ENCODE data around the gene EXOC4.
"Not testable (repeated sequence)": the region's sequence is repeated elsewhere in the genome, so short reads cannot be mapped to it uniquely, and the experiment has no call there.

EXOC4 gene

GRCh38 chr7:133310232-133310862, 57.5 kb downstream of the EXOC4 start:
- 89 to 100% methylated on average over 2 to 3 of the region's 3 CpGs for WGBS, 2 experiments (ENCODE audit: insufficient coverage in 2 of 2)
- H3K9me3 ChIP-seq (ENCODE audit: control insufficient read depth, low read length), result no peaks in the 10 kb centered on the region
- H3K4me3 ChIP-seq (ENCODE audit: extremely low read depth, insufficient read depth, low read length, poor library complexity, severe bottlenecking), result no peak overlapping the region
- no peak overlapping the region for H3K27ac ChIP-seq (ENCODE audit: low read depth, low read length, severe bottlenecking)
- H3K4me1 ChIP-seq (ENCODE audit: control insufficient read depth, insufficient read depth, low read length, poor library complexity, severe bottlenecking), result no peaks in the 10 kb centered on the region
- H3K36me3 ChIP-seq (ENCODE audit: control insufficient read depth, insufficient read depth, low read length), result peaks cover 39% of the 10 kb centered on the region

DNA sequence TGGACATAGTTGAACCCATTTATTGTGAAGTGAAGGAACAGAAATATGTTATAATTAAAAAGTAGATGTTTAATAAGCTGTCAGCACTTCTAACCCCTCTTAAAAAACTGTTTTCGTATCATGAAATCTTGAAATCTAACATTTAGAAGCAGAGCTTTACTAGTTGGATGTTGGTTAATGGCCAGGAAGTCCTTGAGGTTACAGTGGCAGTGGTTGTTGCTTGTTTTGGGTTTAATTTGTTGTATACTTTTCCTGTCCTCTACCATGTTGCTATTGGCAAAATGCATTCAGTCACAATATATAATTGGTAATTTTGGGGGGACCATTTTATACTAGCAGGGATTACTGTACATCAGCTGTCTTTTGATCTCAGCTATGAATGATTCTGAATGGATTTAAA, 60.7 kb downstream of the EXOC4 start:
- Histone ChIP-seq H3K36me3 (ENCODE audit: control insufficient read depth, insufficient read depth, low read length) (peaks cover 14% of the 10 kb centered on the region), H3K4me3 (ENCODE audit: extremely low read depth, insufficient read depth, low read length, poor library complexity, severe bottlenecking) (no peak overlapping the region), H3K9me3 (ENCODE audit: control insufficient read depth, low read length) (no peaks in the 10 kb centered on the region), H3K27ac (ENCODE audit: low read depth, low read length, severe bottlenecking) (no peak overlapping the region), H3K4me1 (ENCODE audit: control insufficient read depth, insufficient read depth, low read length, poor library complexity, severe bottlenecking) (no peaks in the 10 kb centered on the region)
- WGBS, 2 experiments (ENCODE audit: insufficient coverage in 2 of 2), result no CpG with 5 or more reads among the region's 1 CpG

GRCh38 chr7:133314084-133314483, 61.2 kb downstream of the EXOC4 start:
- peaks cover 9% of the 10 kb centered on the region for H3K36me3 ChIP-seq (ENCODE audit: control insufficient read depth, insufficient read depth, low read length)
- H3K4me1 ChIP-seq (ENCODE audit: control insufficient read depth, insufficient read depth, low read length, poor library complexity, severe bottlenecking), result no peaks in the 10 kb centered on the region
- H3K27ac ChIP-seq (ENCODE audit: low read depth, low read length, severe bottlenecking), result no peak overlapping the region
- no peak overlapping the region for H3K4me3 ChIP-seq (ENCODE audit: extremely low read depth, insufficient read depth, low read length, poor library complexity, severe bottlenecking)
- H3K9me3 ChIP-seq (ENCODE audit: control insufficient read depth, low read length), result no peaks in the 10 kb centered on the region
- no CpG with 5 or more reads among the region's 1 CpG for WGBS, 2 experiments (ENCODE audit: insufficient coverage in 2 of 2)

GRCh38 chr7:133315332-133316040, 62.6 kb downstream of the EXOC4 start:
- no peak overlapping the region for H3K27ac ChIP-seq (ENCODE audit: low read depth, low read length, severe bottlenecking)
- no peaks in the 10 kb centered on the region for H3K4me1 ChIP-seq (ENCODE audit: control insufficient read depth, insufficient read depth, low read length, poor library complexity, severe bottlenecking)
- no peaks in the 10 kb centered on the region for H3K9me3 ChIP-seq (ENCODE audit: control insufficient read depth, low read length)
- no peak overlapping the region for H3K4me3 ChIP-seq (ENCODE audit: extremely low read depth, insufficient read depth, low read length, poor library complexity, severe bottlenecking)
- WGBS, 2 experiments (ENCODE audit: insufficient coverage in 2 of 2), result 100% methylated on average over 1 to 4 of the region's 6 CpGs
- H3K36me3 ChIP-seq (ENCODE audit: control insufficient read depth, insufficient read depth, low read length), result peaks cover 17% of the 10 kb centered on the region

DNA sequence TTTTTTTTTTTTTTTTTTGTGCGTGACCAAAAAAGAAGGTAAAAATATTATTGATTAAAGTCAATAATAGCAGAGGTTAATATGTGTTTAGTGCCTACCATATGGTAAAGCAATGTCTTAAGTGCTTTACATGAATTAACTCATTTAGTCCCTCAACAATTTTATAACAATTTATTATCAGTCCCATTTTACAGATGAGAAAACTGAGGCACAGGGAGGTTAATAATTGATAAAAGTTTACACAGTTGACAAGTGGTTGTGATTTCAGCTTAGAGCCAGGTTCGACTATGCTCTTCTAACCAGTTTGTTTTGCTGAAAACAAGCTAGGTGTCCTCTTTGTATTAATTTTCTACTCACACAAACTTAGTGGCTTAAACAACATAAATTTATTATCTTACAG, 67.0 kb downstream of the EXOC4 start:
- Histone ChIP-seq H3K4me1 (ENCODE audit: control insufficient read depth, insufficient read depth, low read length, poor library complexity, severe bottlenecking) (no peaks in the 10 kb centered on the region), H3K9me3 (ENCODE audit: control insufficient read depth, low read length) (no peaks in the 10 kb centered on the region), H3K4me3 (ENCODE audit: extremely low read depth, insufficient read depth, low read length, poor library complexity, severe bottlenecking) (no peak overlapping the region), H3K36me3 (ENCODE audit: control insufficient read depth, insufficient read depth, low read length) (peaks cover 17% of the 10 kb centered on the region), H3K27ac (ENCODE audit: low read depth, low read length, severe bottlenecking) (no peak overlapping the region)
- WGBS, 2 experiments (ENCODE audit: insufficient coverage in 2 of 2), result no CpG with 5 or more reads among the region's 2 CpGs

- peaks cover 17% of the 10 kb centered on the region for H3K36me3 ChIP-seq (ENCODE audit: control insufficient read depth, insufficient read depth, low read length)
- H3K4me1 ChIP-seq (ENCODE audit: control insufficient read depth, insufficient read depth, low read length, poor library complexity, severe bottlenecking), result no peaks in the 10 kb centered on the region
- H3K4me3 ChIP-seq (ENCODE audit: extremely low read depth, insufficient read depth, low read length, poor library complexity, severe bottlenecking), result no peak overlapping the region
- WGBS, 2 experiments (ENCODE audit: insufficient coverage in 2 of 2), result no CpG with 5 or more reads among the region's 2 CpGs
- H3K9me3 ChIP-seq (ENCODE audit: control insufficient read depth, low read length), result no peaks in the 10 kb centered on the region
- H3K27ac ChIP-seq (ENCODE audit: low read depth, low read length, severe bottlenecking), result no peak overlapping the region
Observed at GRCh38 chr7:133320891-133321290, 68.0 kb downstream of the EXOC4 start.

DNA sequence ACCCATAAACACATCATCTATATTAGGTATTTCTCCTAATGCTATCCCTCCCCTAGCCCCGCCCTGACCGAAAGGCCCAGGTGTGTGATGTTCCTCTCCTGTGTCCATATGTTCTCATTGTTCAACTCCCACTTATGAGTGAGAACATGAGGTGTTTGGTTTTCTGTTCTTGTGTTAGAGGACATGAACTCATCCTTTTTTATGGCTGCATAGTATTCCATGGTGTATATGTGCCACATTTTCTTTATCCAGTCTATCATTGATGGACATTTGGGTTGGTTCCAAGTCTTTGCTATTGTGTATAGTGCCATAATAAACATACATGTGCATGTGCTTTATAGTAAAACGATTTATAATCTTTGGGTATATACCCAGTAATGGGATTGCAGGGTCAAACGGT, 68.5 kb downstream of the EXOC4 start:
- not testable (repeated sequence) for H3K27ac ChIP-seq (ENCODE audit: low read depth, low read length, severe bottlenecking); H3K9me3 ChIP-seq (ENCODE audit: control insufficient read depth, low read length); H3K4me1 ChIP-seq (ENCODE audit: control insufficient read depth, insufficient read depth, low read length, poor library complexity, severe bottlenecking); H3K4me3 ChIP-seq (ENCODE audit: extremely low read depth, insufficient read depth, low read length, poor library complexity, severe bottlenecking)
- peaks cover 19% of the 10 kb centered on the region for H3K36me3 ChIP-seq (ENCODE audit: control insufficient read depth, insufficient read depth, low read length)
- 83 to 100% methylated on average over 1 of the region's 4 CpGs for WGBS, 2 experiments (ENCODE audit: insufficient coverage in 2 of 2)

- 98 to 99% methylated on average over 7 to 8 of the region's 8 CpGs for WGBS, 2 experiments (ENCODE audit: insufficient coverage in 2 of 2)
- not testable (repeated sequence) for H3K27ac ChIP-seq (ENCODE audit: low read depth, low read length, severe bottlenecking); H3K4me1 ChIP-seq (ENCODE audit: control insufficient read depth, insufficient read depth, low read length, poor library complexity, severe bottlenecking); H3K4me3 ChIP-seq (ENCODE audit: extremely low read depth, insufficient read depth, low read length, poor library complexity, severe bottlenecking); H3K9me3 ChIP-seq (ENCODE audit: control insufficient read depth, low read length)
- H3K36me3 ChIP-seq (ENCODE audit: control insufficient read depth, insufficient read depth, low read length), result peaks cover 15% of the 10 kb centered on the region
Observed at GRCh38 chr7:133326745-133327144, 73.9 kb downstream of the EXOC4 start.

DNA sequence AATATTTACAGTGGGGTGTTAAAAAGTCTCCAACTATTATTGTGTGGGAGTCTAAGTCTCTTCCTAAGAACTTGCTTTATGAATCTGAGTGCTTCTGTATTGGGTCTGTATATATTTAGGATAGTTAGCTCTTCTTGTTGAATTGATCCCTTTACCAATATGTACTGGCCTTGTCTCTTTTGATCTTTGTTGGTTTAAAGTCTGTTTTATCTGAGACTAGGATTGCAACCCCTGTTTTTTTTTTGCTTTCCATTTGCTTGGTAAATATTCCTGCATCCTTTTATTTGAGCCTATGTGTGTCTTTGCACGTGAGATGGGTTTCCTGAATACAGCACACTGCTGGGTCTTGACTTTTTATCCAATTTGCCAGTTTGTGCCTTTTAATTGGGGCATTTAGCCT, 75.1 kb downstream of the EXOC4 start:
- H3K9me3 ChIP-seq (ENCODE audit: control insufficient read depth, low read length); H3K4me3 ChIP-seq (ENCODE audit: extremely low read depth, insufficient read depth, low read length, poor library complexity, severe bottlenecking); H3K27ac ChIP-seq (ENCODE audit: low read depth, low read length, severe bottlenecking); H3K4me1 ChIP-seq (ENCODE audit: control insufficient read depth, insufficient read depth, low read length, poor library complexity, severe bottlenecking): not testable (repeated sequence)
- peaks cover 15% of the 10 kb centered on the region for H3K36me3 ChIP-seq (ENCODE audit: control insufficient read depth, insufficient read depth, low read length)
- WGBS, 2 experiments (ENCODE audit: insufficient coverage in 2 of 2), result no CpG with 5 or more reads among the region's 1 CpG

- Histone ChIP-seq H3K4me1 (ENCODE audit: control insufficient read depth, insufficient read depth, low read length, poor library complexity, severe bottlenecking) (no peaks in the 10 kb centered on the region), H3K9me3 (ENCODE audit: control insufficient read depth, low read length) (peaks cover 6% of the 10 kb centered on the region), H3K36me3 (ENCODE audit: control insufficient read depth, insufficient read depth, low read length) (peaks cover 15% of the 10 kb centered on the region), H3K4me3 (ENCODE audit: extremely low read depth, insufficient read depth, low read length, poor library complexity, severe bottlenecking) (no peak overlapping the region), H3K27ac (ENCODE audit: low read depth, low read length, severe bottlenecking) (no peak overlapping the region)
- 50 to 65% methylated on average over 5 to 6 of the region's 6 CpGs for WGBS, 2 experiments (ENCODE audit: insufficient coverage in 2 of 2)
Observed at GRCh38 chr7:133330085-133330484, 77.2 kb downstream of the EXOC4 start.

GRCh38 chr7:133331861-133332260, 79.0 kb downstream of the EXOC4 start:
- H3K9me3 ChIP-seq (ENCODE audit: control insufficient read depth, low read length), result peaks cover under 1% of the 10 kb centered on the region
- H3K4me3 ChIP-seq (ENCODE audit: extremely low read depth, insufficient read depth, low read length, poor library complexity, severe bottlenecking), result no peak overlapping the region
- WGBS, 2 experiments (ENCODE audit: insufficient coverage in 2 of 2), result no CpG with 5 or more reads among the region's 1 CpG
- H3K36me3 ChIP-seq (ENCODE audit: control insufficient read depth, insufficient read depth, low read length), result peaks cover 9% of the 10 kb centered on the region
- H3K27ac ChIP-seq (ENCODE audit: low read depth, low read length, severe bottlenecking), result no peak overlapping the region
- H3K4me1 ChIP-seq (ENCODE audit: control insufficient read depth, insufficient read depth, low read length, poor library complexity, severe bottlenecking), result no peaks in the 10 kb centered on the region
